ENCODE measurements around the gene ALOX12B. TPM values are rescaled to one million over a fixed set of nuclear protein-coding genes. Genes with fewer than 3 reads are reported as not detected.
"Not testable (repeated sequence)": the region's sequence is repeated elsewhere in the genome, so short reads cannot be mapped to it uniquely, and the experiment has no call there.

ALOX12B gene
- total RNA-seq, 1 donor from 2014 or later, result not detected

DNA sequence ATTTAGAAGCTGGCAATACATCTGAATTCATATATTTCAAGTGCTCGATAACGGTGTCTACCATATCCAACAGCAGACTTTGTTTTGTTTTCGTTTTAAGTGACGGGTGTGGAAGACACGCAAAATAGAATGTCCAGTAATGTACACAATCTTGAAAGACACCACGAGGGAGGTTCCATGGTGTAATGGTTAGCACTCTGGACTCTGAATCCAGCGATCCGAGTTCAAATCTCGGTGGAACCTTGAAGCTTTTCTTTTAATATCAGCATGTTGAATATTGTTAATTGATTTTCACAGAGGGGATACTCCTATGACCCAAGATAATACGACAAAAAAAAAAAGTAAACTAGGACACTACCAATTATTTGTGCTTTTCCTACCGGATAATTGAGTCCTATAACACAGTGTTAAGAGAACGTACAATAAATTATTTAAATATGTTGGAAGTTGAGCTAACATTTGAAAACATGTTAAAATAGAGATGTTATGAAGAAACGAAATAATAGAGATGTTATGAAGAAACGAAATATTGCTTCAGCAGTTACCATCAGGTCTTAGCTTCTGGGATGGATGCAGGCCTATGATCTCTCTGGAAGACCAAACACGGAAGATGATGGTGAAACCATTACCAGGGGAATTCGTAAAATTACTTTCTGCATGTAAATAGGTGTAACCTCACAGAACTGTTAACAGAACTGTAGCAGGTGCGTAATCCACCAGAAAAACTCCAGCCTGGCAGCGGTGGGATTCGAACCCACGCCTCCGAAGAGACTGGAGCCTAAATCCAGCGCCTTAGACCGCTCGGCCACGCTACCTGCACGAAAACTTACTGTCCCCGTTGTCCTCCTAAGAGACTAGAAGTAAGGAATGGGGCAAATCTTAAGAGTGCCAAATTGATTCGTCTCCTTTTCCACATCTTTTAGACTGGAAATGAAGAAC is 32.3 kb upstream of the ALOX12B start:
- intact Hi-C loops (cut with micrococcal nuclease), result loop anchor here (1.0 to 10.0 kb wide), 11 partner anchors 18 to 625 kb away; partner anchors contain the start of genes CCDC42, CNTROB, RPL26 and TRAPPC1

DNA sequence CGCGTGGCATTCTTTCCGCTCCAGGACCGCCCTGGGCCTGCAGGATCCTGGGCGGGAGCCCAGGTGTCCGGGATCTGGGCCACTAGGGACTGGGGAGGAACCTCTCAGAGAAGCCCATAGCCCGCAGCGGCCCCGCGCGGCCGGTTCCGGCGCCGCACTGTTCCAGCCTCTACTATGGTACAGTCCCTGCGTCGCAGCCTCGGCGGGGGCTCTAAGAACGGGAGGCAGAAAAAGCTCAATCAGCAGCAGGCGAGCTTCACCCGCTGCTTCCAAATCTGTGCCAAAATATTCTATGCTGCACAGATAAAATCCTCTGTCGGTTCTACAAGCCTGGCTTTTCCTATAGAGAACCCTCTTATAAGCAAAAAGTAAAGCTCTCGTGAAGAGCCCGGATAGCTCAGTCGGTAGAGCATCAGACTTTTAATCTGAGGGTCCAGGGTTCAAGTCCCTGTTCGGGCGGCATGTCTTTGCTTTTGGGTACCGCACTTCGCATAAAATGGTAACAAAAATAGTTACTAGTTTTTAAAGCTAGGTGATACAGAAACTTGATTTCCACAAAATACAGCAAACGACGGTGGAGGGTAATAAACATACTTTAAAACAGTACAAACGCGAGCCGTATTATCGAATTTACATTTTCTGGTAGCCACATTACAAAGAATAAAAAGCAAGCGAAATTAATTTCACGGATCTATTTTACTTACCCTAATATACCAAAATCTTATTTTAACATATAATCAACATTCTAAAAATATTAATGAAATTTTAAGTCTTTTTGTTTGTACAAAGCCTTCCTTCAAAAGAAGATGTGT is 31.5 kb upstream of the ALOX12B start:
- intact Hi-C loops (cut with micrococcal nuclease), result loop anchor here (1.0 to 5.0 kb wide), 12 partner anchors 9 to 187 kb away; partner anchors contain the start of genes CNTROB, SLC25A35 and TRAPPC1

DNA sequence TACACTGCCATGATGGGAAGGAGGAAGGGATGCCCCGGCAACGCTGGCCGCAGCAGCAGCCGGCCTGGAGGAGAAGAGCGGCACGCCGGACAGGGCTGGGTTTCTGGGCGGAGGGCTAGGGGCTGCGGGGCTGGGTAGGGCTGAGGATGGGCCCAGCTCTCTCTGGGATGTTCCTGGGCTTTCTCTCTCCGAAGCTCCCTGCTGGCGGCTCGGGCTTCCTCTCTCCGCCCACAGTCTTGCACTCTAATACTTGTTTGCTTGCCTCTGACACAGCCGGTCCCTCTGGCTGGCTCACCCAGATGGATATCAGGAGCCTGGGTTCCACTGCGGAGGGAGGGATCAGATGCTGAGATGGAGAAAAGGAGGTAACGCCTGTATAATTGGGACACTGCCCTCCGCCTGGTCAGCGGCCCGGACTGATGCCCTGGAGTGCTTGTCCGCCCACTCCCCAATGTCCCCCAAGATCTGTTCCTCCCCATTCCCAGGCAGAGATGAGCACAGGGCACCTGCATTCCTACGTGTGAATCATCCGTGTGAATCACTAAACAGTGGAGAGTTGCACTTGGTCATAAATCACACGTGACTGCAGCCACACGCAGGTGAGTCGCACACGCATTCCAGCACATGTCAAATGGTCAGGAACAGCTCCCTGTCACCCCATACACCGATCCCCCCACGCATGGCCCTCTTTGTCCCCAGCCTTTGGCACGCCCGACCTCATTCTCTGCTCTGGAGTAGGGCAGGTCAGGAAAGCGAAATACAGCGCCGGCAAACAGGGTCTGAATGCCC is 30.7 kb upstream of the ALOX12B start, which contains the start of gene ALOXE3:
ALOXE3 (minus strand) TSS at position 535 of the 789 bp plus-strand sequence; CDS start at position 11, 524 bp downstream.
- intact Hi-C loops (cut with micrococcal nuclease), result loop anchor here (1.0 to 5.0 kb wide), 7 partner anchors 8 to 186 kb away; partner anchors contain the start of genes CNTROB, SLC25A35 and TRAPPC1

DNA sequence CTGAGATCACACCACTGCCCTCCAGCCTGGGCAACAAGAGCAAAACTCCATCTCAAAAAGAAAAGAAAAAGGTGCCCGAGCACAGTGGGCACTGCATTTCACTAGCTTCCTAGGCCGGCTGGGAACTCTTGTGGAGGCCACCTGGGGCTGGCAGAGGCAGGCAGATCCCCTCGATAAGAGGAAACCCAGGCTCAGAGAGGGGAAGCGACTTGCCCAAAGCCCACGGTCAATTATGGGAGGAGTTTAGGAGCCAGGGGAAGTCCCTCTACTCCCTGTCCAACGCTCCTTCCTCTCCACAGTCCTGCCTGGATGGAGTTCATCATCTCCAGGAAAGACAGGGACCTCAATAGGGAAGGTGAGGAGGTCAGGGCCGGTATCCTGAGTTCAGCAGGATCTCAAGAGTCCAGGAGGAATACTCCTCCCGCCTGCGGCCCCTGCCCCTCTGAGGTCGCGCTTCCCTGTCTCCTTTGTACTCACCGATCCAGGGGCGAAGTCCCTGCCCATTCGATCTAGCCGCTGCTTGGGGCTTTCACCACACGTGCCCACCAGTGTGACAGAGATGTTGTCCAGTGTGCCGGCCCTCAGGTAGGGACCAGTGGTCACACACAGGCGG is 30.0 kb upstream of the ALOX12B start:
- intact Hi-C loops (cut with micrococcal nuclease), result loop anchor here (5.0 kb wide), 1 partner anchor 185 kb away; the partner anchor contains the start of genes CNTROB and TRAPPC1

DNA sequence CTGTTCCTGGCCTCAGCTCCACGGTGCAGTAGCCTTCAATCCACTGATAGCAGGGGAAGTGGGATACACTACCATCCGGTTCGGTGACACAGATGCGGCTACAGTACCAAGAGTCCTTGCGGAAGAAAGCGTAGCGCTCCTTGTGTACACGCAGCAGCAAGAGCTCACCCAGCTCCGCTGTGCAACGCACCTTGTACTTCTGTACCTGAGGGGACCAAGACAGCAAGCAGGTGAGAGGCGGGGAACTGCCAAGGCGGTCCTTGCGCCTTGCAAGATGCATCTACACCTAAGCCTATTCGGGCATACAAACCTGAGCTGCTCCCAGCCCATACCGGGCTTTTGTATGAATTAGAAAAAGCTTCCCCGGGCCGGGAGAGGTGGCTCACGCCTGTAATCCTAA is 29.3 kb upstream of the ALOX12B start:
- intact Hi-C loops (cut with micrococcal nuclease), result loop anchor here (5.0 kb wide), 1 partner anchor 184 kb away; the partner anchor contains the start of genes CNTROB and TRAPPC1

DNA sequence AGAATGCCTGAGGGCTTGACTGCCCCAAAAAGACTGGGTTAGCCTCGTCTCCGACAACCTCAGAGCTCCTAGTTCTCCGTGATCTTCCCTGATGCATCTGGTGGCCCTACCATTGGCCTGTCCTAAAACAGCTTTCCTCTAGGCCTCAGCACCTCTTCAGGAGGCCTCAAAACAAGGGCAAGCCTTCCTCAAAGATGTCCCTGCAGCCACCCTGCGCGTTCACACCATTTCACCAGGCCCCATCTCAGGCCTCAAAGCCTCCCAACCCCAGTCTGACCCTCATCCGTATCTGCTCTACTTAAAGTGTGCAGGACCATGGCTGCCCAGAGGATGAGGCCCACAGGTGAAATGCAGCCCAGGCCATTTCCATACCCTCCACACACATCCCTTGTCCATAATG is 23.4 kb upstream of the ALOX12B start:
- intact Hi-C loops (cut with micrococcal nuclease), result loop anchor here (1.0 kb wide), 4 partner anchors 7 to 51 kb away; partner anchors contain the start of gene ALOXE3

DNA sequence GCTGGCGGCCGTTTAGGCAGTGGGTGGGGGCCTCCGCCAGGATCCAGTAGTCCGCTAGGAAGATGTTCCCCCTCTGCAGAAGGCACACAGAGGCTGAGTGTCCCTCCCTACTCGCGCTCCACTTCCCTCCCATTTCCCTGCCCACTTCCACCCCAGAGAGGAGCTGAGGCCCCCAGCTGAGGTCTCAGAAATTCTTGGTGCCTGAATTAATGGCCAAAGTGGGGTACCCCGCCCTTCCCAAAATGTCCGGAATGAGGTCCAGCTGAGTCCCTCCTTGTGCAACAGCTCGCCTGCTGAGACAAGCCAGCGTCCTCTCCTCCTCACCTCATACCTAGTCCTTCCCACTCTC is 22.9 kb upstream of the ALOX12B start:
- intact Hi-C loops (cut with micrococcal nuclease), result loop anchor here (1.0 kb wide), 4 partner anchors 8 to 50 kb away; partner anchors contain the start of gene ALOXE3

DNA sequence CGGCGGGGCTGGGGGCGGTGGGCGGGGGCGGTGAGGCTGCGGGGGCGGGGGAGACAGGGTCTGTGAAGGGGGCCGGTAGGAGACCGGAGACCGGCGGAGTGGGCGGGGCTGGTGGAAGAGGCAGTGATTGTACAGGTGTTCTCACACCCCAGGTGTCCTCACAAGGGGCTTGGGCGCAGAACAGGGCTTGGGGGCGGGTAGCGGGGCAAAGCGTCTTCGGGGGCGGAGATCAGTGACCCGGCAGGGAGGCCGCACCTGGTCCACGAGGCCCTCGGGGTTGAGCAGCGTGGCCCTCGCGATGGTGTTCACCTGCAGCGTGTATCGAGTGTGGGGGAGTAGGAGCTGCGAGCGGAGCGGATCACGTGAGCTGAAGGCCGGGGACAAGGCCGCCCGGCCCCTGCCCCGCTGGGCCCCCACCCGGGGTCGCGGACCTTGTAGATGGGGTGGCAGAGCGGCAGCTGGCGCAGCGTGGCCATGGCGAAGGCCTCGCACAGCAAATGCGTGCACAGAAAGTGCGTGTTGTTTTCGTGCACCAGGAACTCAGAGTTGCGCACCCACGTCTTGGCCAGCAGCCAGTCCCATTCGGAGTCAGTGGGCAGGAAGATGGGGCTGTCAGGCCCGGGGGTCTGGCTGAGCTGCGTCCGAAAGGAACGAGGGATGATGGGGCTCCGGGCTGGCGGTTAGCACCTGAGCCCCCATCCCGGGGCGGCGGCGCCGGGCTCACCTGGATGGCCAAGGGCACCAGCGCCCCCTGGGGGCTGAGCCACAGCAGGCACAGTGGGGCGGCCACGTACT is 22.3 kb upstream of the ALOX12B start:
- intact Hi-C loops (cut with micrococcal nuclease), result loop anchor here (1.0 kb wide), 4 partner anchors 8 to 50 kb away; partner anchors contain the start of gene ALOXE3

DNA sequence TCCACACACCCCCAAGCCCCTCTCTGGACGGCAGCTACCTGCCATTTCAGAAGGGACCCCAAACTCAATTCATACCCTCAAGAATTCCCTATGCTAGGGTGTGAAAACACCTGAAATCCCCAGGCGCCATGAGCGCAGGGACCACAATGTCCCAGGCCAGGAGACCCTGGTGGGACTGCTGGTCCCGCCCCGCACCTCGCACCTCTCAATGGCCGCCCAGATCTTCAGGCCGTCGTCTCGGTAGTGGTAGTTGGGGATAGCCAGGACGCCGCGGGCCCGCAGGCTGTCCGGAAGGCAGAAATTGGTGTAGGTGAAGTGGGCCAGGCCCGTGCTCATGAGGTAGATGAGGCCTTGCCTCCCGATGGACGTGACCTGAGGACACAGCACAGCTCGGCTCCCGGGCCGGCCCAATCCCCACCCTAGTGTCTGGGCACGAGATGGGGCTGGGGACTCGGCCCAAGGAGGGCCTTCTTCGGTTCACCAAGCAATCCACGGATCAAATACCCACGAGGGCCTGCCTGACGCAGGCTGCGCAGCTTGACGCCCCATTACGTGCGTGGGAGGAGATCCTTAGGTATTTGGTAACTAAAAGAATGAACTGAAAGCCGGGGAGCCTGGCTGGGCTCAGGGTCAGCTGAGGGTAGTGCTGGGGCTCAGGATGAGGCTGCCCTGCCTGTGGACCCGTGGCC is 21.6 kb upstream of the ALOX12B start:
- intact Hi-C loops (cut with micrococcal nuclease), result no loop called here

DNA sequence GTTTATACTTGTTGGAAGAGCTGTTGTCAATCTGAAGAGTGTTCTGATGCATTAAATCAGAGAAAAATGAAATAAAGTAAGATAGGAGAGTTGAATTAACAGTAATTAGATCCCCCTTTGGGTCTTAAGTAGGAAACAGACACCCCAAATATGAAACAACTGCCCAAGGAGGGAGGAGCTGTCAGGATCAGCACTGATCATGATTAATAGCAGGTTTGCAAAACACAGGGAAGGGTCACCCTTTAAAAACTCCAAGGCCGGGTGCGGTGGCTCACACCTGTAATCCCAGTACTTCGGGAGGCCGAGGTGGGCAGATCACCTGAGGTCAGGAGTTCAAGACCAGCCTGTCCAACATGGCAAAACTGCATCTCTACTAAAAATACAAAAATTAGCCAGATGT is 19.5 kb upstream of the ALOX12B start:
- intact Hi-C loops (cut with micrococcal nuclease), result not testable (repeated sequence)

DNA sequence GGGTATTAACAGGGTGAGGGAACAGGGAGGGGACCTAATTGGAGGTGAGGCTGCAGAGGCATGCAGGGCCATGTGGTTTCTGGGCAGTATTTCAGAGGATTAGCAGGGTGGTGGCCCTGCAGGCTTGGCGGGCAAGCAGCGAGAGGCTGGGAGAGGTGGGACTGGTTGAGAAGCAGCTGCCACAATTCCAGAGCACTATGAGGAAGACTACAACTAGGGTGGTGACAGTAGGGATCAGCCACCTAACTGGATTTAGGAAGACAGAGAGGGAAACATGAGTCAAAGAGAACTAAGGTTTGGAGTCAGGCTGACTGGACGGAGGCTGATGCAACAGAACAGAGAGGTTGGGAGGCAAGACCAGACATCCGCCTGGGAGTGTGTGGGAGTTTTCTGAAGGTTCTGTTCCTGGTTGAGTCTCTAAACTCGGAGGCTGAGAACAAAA is 18.5 kb upstream of the ALOX12B start:
- intact Hi-C loops (cut with micrococcal nuclease), result no loop called here

DNA sequence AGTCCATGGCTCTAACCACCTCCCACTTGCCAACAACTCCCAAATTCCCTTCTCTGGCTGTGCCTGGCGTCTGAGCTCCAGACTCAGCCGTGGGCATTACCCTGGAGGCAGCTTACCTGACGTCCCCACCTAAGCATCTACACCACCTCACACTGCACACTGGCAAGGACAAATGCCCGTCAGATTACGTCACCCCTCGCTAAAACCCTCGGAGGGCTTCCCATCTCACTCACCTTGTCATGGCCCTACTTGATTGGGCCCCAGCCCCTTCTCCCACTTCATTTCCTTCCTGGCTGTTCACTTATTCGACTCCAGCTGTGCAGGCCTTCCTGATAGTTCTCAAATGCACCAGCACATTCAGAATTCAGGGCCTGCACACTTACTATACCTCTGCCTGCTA is 17.4 kb upstream of the ALOX12B start:
- intact Hi-C loops (cut with micrococcal nuclease), result no loop called here

DNA sequence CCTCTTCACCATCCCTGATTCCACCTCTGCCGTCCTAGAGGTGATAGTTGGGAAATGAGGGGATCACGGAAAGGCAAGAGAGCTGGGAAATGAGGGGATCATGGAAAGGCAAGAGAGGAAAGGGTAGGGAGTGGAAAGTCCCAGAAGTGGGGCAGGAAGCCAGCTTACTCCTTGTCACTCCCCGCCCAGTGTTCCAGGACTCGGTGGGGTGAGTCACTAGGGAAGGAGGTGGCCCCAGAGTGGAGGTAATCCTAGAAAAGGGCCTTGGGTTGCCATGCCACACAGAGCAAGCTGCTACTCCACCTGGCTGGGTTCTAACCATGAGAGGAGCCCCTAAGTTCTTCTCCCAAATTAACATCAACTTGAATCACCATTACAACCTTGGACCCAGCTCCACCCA is 16.0 kb upstream of the ALOX12B start:
- intact Hi-C loops (cut with micrococcal nuclease), result no loop called here

DNA sequence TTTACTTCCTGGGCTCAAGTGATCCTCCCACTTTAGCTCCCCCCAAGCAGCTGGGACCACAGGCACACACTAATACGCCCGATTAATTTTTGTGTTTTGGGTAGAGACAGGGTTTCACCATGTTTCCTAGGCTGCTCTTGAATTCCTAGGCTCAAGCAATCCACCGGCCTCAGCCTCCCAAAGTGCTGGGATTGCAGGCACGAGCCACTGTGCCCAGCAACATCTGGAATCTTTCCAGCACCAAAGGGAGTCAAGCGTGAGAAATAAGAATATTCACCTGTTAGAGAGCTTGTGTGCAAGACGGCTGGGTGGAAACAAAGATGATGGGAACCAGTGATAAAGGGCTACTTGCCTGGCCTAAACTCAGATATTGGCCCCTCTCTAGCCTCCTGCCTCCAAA is 14.2 kb upstream of the ALOX12B start:
- intact Hi-C loops (cut with micrococcal nuclease), result no loop called here

DNA sequence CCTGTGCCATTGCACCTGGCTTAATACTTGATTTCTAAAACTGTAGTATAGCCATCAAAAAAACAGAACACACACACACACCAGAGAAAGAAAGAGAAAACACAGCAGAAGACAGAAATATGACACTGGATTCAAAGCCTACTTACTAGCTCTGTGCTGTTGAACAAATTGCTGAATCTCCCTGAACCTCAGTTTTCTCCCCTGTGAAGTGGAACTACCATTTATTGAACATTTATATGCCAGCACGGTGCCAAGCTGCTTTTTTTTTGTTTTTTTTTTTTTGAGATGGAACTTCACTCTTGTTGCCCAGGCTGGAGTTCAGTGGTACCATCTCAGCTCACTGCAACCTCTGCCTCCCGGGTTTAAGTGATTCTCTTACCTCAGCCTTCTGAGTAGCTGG is 13.2 kb upstream of the ALOX12B start:
- intact Hi-C loops (cut with micrococcal nuclease), result no loop called here

DNA sequence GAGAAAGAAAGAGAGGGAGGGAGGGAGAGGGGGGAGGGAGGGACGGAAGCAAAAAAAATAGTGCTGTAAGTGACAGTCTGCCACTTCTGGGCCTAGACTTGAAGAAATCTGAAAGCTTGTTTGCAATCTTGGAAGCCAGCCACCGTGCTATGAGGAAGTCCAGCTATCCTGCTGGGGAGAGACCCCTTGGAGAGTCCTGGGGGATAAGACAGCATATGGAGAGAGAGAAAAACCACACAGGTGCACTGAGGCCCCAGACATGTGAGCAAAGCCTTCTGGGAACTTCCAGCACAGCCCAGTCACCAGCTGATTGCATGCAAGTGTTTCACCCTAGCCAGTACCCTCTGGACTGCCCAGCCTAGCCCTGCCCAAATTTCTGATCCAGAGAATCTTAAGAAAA is 12.6 kb upstream of the ALOX12B start:
- intact Hi-C loops (cut with micrococcal nuclease), result no loop called here

DNA sequence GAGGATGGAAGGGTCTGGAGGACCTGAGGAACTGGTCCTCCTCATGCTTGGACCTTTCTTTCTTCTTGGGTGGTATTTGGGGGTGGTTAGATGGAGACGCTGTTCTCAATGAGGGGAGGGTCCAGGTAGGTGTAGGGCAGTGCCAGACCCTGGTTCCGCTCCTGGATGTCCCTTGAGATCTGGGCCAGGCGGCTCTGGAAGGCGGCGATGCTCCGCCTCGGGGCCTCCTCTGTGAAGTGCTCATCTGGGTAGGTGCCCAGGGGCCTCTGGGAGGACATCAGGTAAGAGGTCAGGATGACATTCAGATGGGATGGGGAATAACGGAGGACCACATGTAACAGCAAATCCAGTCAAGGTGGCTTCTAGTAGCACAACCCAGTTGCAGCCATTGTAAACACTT is 9.0 kb upstream of the ALOX12B start:
- intact Hi-C loops (cut with micrococcal nuclease), result no loop called here

DNA sequence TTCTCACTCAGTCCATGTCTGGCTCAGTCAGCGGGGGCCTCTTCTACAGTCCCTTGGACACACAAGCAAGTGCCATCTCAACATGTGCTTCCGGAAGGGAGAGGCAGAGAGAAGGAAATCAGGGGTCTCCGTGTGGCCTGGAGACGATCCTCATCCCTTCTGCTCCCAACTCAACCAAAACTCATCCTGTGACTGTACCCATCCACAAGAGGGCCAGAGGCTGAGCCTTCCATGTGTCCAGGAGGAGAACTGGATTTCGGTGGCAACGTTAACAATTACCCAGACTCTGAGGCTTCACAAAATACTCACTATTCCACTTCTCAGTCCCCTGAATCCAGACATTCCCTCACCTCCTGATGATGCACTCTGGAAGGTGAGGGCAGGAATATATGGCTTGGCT is 7.8 kb upstream of the ALOX12B start:
- intact Hi-C loops (cut with micrococcal nuclease), result no loop called here
